Subcutaneous abdominal adipose tissue (tissue), 5 donors: ENCODE data around the gene ERC2.

Experiments used
- H3K27ac ChIP-seq: one replicate; pipeline ENCODE4 v1.7.0; 2013; ENCODE audit warnings: low read depth, mild to moderate bottlenecking, inconsistent platforms, low read length, moderate library complexity
- H3K27me3 ChIP-seq, 5 donors: one replicate each; pipeline ENCODE4 v1.7.0; 2013; ENCODE audit warnings: low read length in 5 of 5, inconsistent platforms in 1 of 5; ENCODE audit not compliant: control insufficient read depth in 5 of 5, insufficient read depth in 4 of 5
- H3K36me3 ChIP-seq, 5 donors: one replicate each; pipeline ENCODE4 v1.7.0; 2013; ENCODE audit warnings: low read length in 5 of 5; ENCODE audit not compliant: control insufficient read depth in 5 of 5, insufficient read depth in 5 of 5
- H3K4me1 ChIP-seq, 5 donors: one replicate each; pipeline ENCODE4 v1.7.0; 2013; ENCODE audit warnings: low read length in 5 of 5, mild to moderate bottlenecking in 3 of 5, moderate library complexity in 1 of 5; ENCODE audit not compliant: control insufficient read depth in 5 of 5, insufficient read depth in 5 of 5
- H3K4me3 ChIP-seq, 5 donors: one replicate each; pipeline ENCODE4 v1.7.0; 2013; ENCODE audit warnings: low read length in 5 of 5, low read depth in 1 of 5
- H3K9ac ChIP-seq, 5 donors: one replicate each; pipeline ENCODE4 v1.7.0; 2013; ENCODE audit warnings: low read length in 5 of 5, mild to moderate bottlenecking in 4 of 5, moderate library complexity in 3 of 5
- H3K9me3 ChIP-seq, 5 donors: one replicate each; pipeline ENCODE4 v1.7.0; 2013; ENCODE audit warnings: low read length in 5 of 5; ENCODE audit not compliant: control insufficient read depth in 5 of 5
- donor health status: healthy.
- donor health status: healthy.
- donor health status: healthy.
- donor health status: healthy.
- donor health status: healthy.

Gene ERC2

GRCh38 chr3:55483196-55484095 lies 984.8 kb downstream of the ERC2 start:
- H3K27ac ChIP-seq, result no peak overlapping the region
- H3K4me1 ChIP-seq, result peaks cover 2 to 61% (median 50%) of the 10 kb centered on the region in 5 donors
- no peak overlapping the region for H3K9ac ChIP-seq
- peaks cover 24 to 58% (median 42%) of the 10 kb centered on the region in 5 donors for H3K27me3 ChIP-seq
- no peaks in the 10 kb centered on the region for H3K9me3 ChIP-seq
- no peaks in the 10 kb centered on the region for H3K36me3 ChIP-seq
- peak overlapping the region in 1 of 5 donors; percentile 45 for H3K4me3 ChIP-seq

GRCh38 chr3:55482496-55483195 lies 985.6 kb downstream of the ERC2 start:
- Histone ChIP-seq H3K36me3 (no peaks in the 10 kb centered on the region), H3K9me3 (no peaks in the 10 kb centered on the region), H3K4me1 (peaks cover 2 to 55% (median 47%) of the 10 kb centered on the region in 5 donors), H3K4me3 (peak overlapping the region; percentile 31 to 50 (median 48)), H3K27me3 (peaks cover 24 to 57% (median 42%) of the 10 kb centered on the region in 5 donors), H3K27ac (no peak overlapping the region), H3K9ac (no peak overlapping the region)

DNA sequence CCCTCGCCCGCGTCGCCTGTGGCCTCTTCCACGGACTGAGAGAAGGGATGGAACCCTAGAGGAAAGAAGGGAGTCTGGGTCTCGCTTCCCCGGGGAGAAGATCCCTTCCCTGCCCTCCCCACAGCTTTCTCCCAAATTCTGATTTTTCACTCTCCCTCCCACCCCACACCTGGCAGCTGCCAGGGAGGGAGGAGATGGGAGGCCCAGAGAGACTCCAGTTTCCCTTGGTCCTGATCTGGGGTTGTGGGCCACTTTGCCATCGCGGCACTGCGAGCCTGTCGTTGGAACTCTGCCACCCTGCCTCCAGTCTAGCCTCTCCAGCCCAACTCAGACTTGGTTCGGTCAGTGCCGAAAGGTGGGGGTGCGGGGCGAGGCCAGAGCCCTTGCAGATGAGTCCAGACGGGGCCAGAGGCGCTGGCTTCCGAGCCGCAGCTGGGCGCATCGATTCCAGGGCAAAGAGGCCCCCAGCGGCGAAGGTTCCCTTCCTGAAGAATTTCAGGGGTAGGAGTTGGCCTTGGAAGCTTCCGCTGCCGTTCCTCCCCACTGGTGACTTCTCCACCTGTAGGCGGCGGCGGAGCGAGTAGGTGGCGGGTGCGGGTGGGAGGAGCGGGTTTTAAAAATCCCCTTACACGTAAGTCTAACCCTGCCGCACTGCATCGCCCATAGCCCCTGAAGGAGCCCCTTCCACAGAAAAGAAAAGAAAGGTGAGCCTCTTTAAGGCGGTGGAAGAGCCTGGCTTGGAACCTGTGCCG lies 986.3 kb downstream of the ERC2 start:
- no peaks in the 10 kb centered on the region for H3K9me3 ChIP-seq
- peaks cover 24 to 54% (median 45%) of the 10 kb centered on the region in 5 donors for H3K27me3 ChIP-seq
- no peak overlapping the region for H3K27ac ChIP-seq
- H3K4me3 ChIP-seq, result peak overlapping the region; percentile 3 to 55 (median 45)
- peaks cover 0 to 47% (median 40%) of the 10 kb centered on the region in 5 donors for H3K4me1 ChIP-seq
- H3K9ac ChIP-seq, result no peak overlapping the region
- H3K36me3 ChIP-seq, result no peaks in the 10 kb centered on the region

DNA sequence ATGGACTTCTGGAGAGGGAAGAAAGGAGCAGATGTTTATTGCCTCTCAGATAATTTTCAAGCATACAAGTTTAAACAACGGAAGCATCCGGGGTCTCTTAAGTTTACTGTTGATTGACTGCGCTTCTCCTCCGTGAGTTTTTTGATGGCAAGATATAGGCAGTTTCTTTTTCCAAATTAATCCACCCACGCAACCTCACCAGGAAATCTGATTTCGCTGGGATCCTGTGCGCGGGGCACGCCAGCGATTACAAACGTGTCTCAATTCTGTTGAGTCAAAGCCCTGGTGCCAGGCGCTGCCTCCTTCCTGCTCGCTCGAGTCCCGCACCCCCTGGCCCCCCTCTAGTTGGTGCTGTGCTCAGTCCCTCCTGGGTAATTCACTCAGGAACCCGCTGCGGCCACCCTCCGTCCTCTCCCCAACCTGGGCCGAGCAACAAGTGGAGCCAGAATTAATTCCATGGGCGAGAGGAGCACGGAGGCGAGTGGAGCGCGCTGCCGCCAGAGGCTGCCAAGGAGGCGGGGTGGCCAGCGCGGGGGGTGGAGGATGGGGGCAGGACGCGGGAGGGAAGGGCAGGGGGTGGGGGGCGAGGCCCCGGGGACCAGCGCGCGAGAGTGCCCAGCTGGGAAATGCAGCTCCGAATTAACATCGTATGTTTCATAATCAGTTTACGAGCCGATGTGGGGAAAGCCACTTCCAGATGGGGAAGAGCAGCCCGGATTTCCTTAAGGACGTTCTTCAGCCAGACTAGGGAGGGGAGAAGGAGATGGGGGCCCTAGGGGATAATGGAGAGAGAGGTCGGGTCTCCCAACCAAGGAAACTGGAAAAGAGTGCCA lies 987.1 kb downstream of the ERC2 start:
- Histone ChIP-seq H3K36me3 (no peaks in the 10 kb centered on the region), H3K4me3 (peak overlapping the region; percentile 3 to 55 (median 42)), H3K4me1 (peaks cover 0 to 39% (median 32%) of the 10 kb centered on the region in 5 donors), H3K27me3 (peaks cover 24 to 53% (median 45%) of the 10 kb centered on the region in 5 donors), H3K9ac (no peak overlapping the region), H3K9me3 (no peaks in the 10 kb centered on the region), H3K27ac (no peak overlapping the region)

DNA sequence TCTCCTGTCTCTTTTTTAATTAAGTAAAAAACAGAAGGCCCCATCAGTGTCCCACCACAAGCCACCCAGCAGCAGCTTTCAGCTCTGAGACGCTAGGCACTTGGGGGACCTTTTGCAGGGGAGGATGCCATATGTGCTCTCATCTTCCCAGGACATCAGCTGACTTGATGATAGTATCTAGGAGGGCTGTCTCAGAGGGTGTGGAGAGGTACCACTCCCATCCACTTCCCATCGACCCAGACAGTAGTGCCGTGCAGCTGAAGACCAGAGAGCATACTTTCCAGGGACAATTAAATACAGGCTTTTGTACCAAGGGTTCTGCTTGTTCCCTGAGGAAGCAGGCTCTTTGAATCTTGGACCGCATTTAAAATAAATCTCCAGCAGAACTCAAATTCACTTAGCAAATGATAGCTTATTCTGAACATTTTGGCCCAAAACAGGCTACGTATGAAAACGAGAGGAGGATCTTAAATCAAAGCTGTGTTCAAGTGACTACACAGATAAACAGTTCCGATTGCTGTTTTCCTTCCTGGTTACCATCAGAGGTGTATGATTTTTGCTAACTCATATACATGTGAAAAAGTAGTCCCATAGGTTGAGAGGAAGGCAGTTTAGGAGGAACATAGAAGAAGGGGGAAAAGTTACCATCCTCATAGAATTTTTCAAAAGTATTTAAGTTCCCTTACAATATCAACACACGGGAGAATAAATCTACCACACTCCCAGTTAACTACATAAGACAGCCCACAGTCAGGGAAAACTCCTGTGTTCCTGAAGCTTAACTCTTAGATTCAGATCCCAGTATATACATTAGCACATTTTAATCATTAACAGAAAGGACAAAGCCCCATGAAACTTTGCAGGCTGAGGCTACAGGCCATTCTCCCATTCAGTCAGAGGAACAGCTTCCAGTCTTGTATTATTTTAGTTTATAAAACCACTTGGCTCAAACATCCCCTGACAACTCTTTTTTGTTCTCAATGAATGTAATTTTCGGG lies 990.7 kb downstream of the ERC2 start:
- Histone ChIP-seq H3K27me3 (peaks cover 14 to 31% (median 29%) of the 10 kb centered on the region in 5 donors), H3K4me1 (peaks cover 0 to 18% (median 16%) of the 10 kb centered on the region in 5 donors), H3K4me3 (no peak overlapping the region), H3K27ac (no peak overlapping the region), H3K36me3 (no peaks in the 10 kb centered on the region), H3K9me3 (no peaks in the 10 kb centered on the region), H3K9ac (no peak overlapping the region)

- peaks cover 0 to 7% (median 5%) of the 10 kb centered on the region in 5 donors for H3K4me1 ChIP-seq
- no peak overlapping the region for H3K4me3 ChIP-seq
- H3K9ac ChIP-seq, result no peak overlapping the region
- no peaks in the 10 kb centered on the region for H3K36me3 ChIP-seq
- peaks cover 12 to 21% (median 18%) of the 10 kb centered on the region in 5 donors for H3K27me3 ChIP-seq
- no peak overlapping the region for H3K27ac ChIP-seq
- no peaks in the 10 kb centered on the region for H3K9me3 ChIP-seq
These were observed 991.8 kb downstream of the ERC2 start for GRCh38 chr3:55476515-55476914.

GRCh38 chr3:55474213-55474632 lies 994.0 kb downstream of the ERC2 start:
- H3K27ac ChIP-seq, result no peak overlapping the region
- H3K4me3 ChIP-seq, result no peak overlapping the region
- no peaks in the 10 kb centered on the region for H3K4me1 ChIP-seq
- no peaks in the 10 kb centered on the region for H3K9me3 ChIP-seq
- peaks cover 0 to 7% (median 4%) of the 10 kb centered on the region in 5 donors for H3K27me3 ChIP-seq
- H3K9ac ChIP-seq, result no peak overlapping the region
- peaks cover 0 to 5% (median 0%) of the 10 kb centered on the region in 5 donors for H3K36me3 ChIP-seq

GRCh38 chr3:55473788-55474187 lies 994.5 kb downstream of the ERC2 start:
- Histone ChIP-seq H3K27ac (no peak overlapping the region), H3K9ac (no peak overlapping the region), H3K4me1 (no peaks in the 10 kb centered on the region), H3K36me3 (peaks cover 0 to 5% (median 0%) of the 10 kb centered on the region in 5 donors), H3K27me3 (peaks cover 0 to 7% (median under 1%) of the 10 kb centered on the region in 5 donors), H3K4me3 (no peak overlapping the region), H3K9me3 (no peaks in the 10 kb centered on the region)
